Stimulated activated CD8-positive, alpha-beta memory T cell treated with anti-CD3 and anti-CD28 coated beads, Interleukin-7, amount 100 ng/mL, for 1 hour (primary cell): ENCODE measurements around the gene TENM4.

Experiments used
- DNase-seq, 2 donors: peaks; one replicate each; pipeline ENCODE4 v3.0.0-alpha.2; 2020; ENCODE audit warnings: low read depth in 2 of 2

Gene TENM4

GRCh38 chr11:79449040-79449439 lies 8.2 kb upstream of the TENM4 start:
- no peak for DNase-seq

- no peak for DNase-seq
These were observed 6.4 kb upstream of the TENM4 start for GRCh38 chr11:79447038-79447786.

- no peak for DNase-seq
These were observed 4.1 kb upstream of the TENM4 start for GRCh38 chr11:79444923-79445322.

GRCh38 chr11:79441461-79441875 lies 638 bp upstream of the TENM4 start:
- DNase-seq, result no peak

GRCh38 chr11:79439886-79440570 lies 802 bp downstream of the TENM4 start:
- DNase-seq, result no peak

GRCh38 chr11:79439410-79439885 lies 1.4 kb downstream of the TENM4 start:
- no peak for DNase-seq

GRCh38 chr11:79438631-79439409 lies 2.0 kb downstream of the TENM4 start:
- DNase-seq, result no peak

GRCh38 chr11:79437981-79438630 lies 2.7 kb downstream of the TENM4 start:
- no peak for DNase-seq

GRCh38 chr11:79437278-79437980 lies 3.4 kb downstream of the TENM4 start:
- DNase-seq, result no peak

- no peak for DNase-seq
These were observed 3.9 kb downstream of the TENM4 start for GRCh38 chr11:79436919-79437277.

GRCh38 chr11:79434283-79434682 lies 6.5 kb downstream of the TENM4 start:
- no peak for DNase-seq

GRCh38 chr11:79432138-79432537 lies 8.7 kb downstream of the TENM4 start:
- DNase-seq, result no peak

- DNase-seq, result no peak
These were observed 9.3 kb downstream of the TENM4 start for GRCh38 chr11:79431535-79431934.

GRCh38 chr11:79430280-79430679 lies 10.6 kb downstream of the TENM4 start:
- DNase-seq, result no peak

GRCh38 chr11:79428406-79428805 lies 12.4 kb downstream of the TENM4 start:
- DNase-seq, result no peak

- no peak for DNase-seq
These were observed 13.1 kb downstream of the TENM4 start for GRCh38 chr11:79427611-79428327.

GRCh38 chr11:79427126-79427525 lies 13.7 kb downstream of the TENM4 start:
- DNase-seq, result no peak

- DNase-seq, result no peak
These were observed 15.4 kb downstream of the TENM4 start for GRCh38 chr11:79425463-79425862.

GRCh38 chr11:79423736-79424135 lies 17.1 kb downstream of the TENM4 start:
- DNase-seq, result no peak

GRCh38 chr11:79422866-79423265 lies 18.0 kb downstream of the TENM4 start:
- DNase-seq, result no peak

- DNase-seq, result no peak
These were observed 19.0 kb downstream of the TENM4 start for GRCh38 chr11:79421820-79422219.
